Lower lobe of right lung (tissue), 2 donors: ENCODE measurements around the gene ZSCAN2. TPM values are rescaled to one million over a fixed set of nuclear protein-coding genes. Genes with fewer than 3 reads are reported as not detected.
"Not testable (repeated sequence)": the region's sequence is repeated elsewhere in the genome, so short reads cannot be mapped to it uniquely, and the experiment has no call there.

ENCODE experiments used
- ATAC-seq, 2 donors: fragments of 200-7000 bp; cut with Tn5 transposase; one replicate each; pipeline ENCODE4 v1.9.1; 2020 to 2022; ENCODE audit warnings: mild to moderate bottlenecking in 2 of 2, moderate library complexity in 2 of 2
- DNase-seq: peaks from one replicate; pipeline ENCODE4 v3.0.0-alpha.2; 2020
- H3K27ac ChIP-seq: fragments of 200-600 bp; one replicate; pipeline ENCODE4 v1.8.0; 2022
- H3K27me3 ChIP-seq: fragments of 200-600 bp; one replicate; pipeline ENCODE4 v1.8.0; 2022; ENCODE audit warnings: low read depth
- H3K36me3 ChIP-seq: fragments of 200-600 bp; one replicate; pipeline ENCODE4 v1.8.0; 2022; ENCODE audit warnings: mild to moderate bottlenecking
- H3K4me1 ChIP-seq: fragments of 200-600 bp; one replicate; pipeline ENCODE4 v1.8.0; 2022
- H3K4me3 ChIP-seq: fragments of 200-600 bp; one replicate; pipeline ENCODE4 v1.8.0; 2022; ENCODE audit warnings: mild to moderate bottlenecking
- H3K9me3 ChIP-seq: fragments of 200-600 bp; one replicate; pipeline ENCODE4 v1.8.0; 2022
- CTCF ChIP-seq: fragments of 200-600 bp; IDR thresholded peaks from one replicate; pipeline ENCODE4 v1.8.0; 2022; ENCODE audit warnings: antibody characterized with exemption, mild to moderate bottlenecking
- intact Hi-C: fragments of 100-400 bp; cut with DNase I; formaldehyde crosslinking; loops from one replicate; pipeline ENCODE4 v1.11.0; 2022
- long read RNA-seq: library from polyadenylated mRNA; unstranded; transcript quantifications from one replicate; pipeline ENCODE4 v2.0.0, GENCODE V29; 2021
- total RNA-seq: library from RNA; stranded (reverse); fragmentation: NEBNext Ultra II Directional; extraction: Animal tissue kit (Norgen Biotek cat#: 25700); gene quantifications from one replicate; pipeline ENCODE4 v1.2.1, GENCODE V29; 2021
- donor health status: DM: no; HTN: yes; CAD: no; lungs with severe emphysema.

The ZSCAN2 gene
- total RNA-seq: 6.9 TPM
- long read RNA-seq, partial matches to known transcripts: 0 of 5 reads
- long read RNA-seq, other reads (novel, unspliced or antisense): 1 of 5 reads

GRCh38 chr15:84600687-84601554, at the start of gene ZSCAN2:
Gene ZSCAN2, plus strand, starts transcription at chr15:84601009. Its CDS starts 2,919 bp downstream, at chr15:84603928.
- peaks cover 38% of the 10 kb centered on the region for H3K4me1 ChIP-seq
- no peaks in the 10 kb centered on the region for H3K9me3 ChIP-seq
- DNase-seq (peak; percentile 97), ATAC-seq (peak; percentile 98 to 99)
- TF ChIP-seq CTCF: no peak
- intact Hi-C loops: no loop called here
- H3K4me3 ChIP-seq: peak within 1 kb of the TSS; percentile 95
- peaks cover 10% of the 10 kb centered on the region for H3K36me3 ChIP-seq
- peak within 1 kb of the TSS; percentile 78 for H3K27ac ChIP-seq
- H3K27me3 ChIP-seq: no peaks in the 10 kb centered on the region

GRCh38 chr15:84551624-84552023, 49.2 kb upstream of the ZSCAN2 start:
- H3K36me3 ChIP-seq: peaks cover 23% of the 10 kb centered on the region
- intact Hi-C loops, H3K4me3 ChIP-seq, ATAC-seq, H3K9me3 ChIP-seq, H3K27me3 ChIP-seq, H3K4me1 ChIP-seq, H3K27ac ChIP-seq, DNase-seq: not testable (repeated sequence)

DNA sequence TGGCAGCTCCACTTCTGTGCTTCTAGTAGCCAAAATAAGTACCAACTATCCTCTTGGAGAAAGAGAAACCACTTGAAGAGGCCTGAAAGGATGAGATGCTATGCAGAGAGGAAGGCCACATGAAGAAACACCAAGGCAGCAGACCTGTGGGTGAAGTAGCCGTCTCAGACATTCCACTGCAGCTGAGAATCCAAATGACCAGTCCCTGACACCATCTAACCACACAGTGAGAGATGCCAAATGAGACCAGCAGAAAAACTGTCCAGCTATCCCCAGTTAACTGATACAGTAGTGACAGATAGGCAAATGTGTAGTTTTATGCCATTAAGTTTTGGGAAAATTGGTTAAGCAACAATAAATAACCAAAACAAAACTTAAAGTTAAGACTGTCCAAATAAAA, 47.9 kb upstream of the ZSCAN2 start:
- H3K4me1 ChIP-seq: peaks cover 4% of the 10 kb centered on the region
- no peak for DNase-seq
- intact Hi-C loops: no loop called here
- no peak for TF ChIP-seq CTCF
- H3K27ac ChIP-seq: no peak overlapping the region
- no peaks in the 10 kb centered on the region for H3K9me3 ChIP-seq
- H3K36me3 ChIP-seq: peaks cover 23% of the 10 kb centered on the region
- no peaks in the 10 kb centered on the region for H3K27me3 ChIP-seq
- ATAC-seq: no peak
- no peak overlapping the region for H3K4me3 ChIP-seq

- ATAC-seq, intact Hi-C loops: not testable (repeated sequence)
Measured at GRCh38 chr15:84556690-84557089, 44.1 kb upstream of the ZSCAN2 start.

DNA sequence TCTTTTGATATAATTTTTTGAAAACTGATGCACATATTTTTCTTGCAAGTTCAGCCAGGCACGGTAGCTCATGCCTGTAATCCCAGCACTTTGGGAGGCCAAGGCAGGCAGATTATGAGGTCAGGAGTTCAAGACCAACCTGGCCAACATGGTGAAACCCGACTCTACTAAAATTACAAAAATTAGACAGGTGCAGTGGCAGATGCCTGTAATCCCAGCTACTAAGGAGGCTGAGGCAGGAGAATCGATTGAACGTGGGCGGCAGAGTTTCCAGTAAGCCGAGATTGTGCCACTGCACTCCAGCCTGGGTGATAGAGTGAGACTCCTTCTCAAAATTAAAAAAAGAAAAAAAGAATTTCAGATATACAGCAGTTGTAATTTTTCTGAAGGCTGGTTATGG, 32.8 kb upstream of the ZSCAN2 start:
- H3K36me3 ChIP-seq, intact Hi-C loops, H3K27ac ChIP-seq, ATAC-seq, H3K4me3 ChIP-seq, H3K27me3 ChIP-seq, H3K9me3 ChIP-seq, H3K4me1 ChIP-seq, DNase-seq: not testable (repeated sequence)

More at GRCh38 chr15:84556690-84557089, 44.1 kb upstream of the ZSCAN2 start:
- DNase-seq, H3K4me3 ChIP-seq, H3K27me3 ChIP-seq, H3K27ac ChIP-seq, H3K9me3 ChIP-seq, H3K4me1 ChIP-seq: not testable (repeated sequence)
- peaks cover 23% of the 10 kb centered on the region for H3K36me3 ChIP-seq

DNA sequence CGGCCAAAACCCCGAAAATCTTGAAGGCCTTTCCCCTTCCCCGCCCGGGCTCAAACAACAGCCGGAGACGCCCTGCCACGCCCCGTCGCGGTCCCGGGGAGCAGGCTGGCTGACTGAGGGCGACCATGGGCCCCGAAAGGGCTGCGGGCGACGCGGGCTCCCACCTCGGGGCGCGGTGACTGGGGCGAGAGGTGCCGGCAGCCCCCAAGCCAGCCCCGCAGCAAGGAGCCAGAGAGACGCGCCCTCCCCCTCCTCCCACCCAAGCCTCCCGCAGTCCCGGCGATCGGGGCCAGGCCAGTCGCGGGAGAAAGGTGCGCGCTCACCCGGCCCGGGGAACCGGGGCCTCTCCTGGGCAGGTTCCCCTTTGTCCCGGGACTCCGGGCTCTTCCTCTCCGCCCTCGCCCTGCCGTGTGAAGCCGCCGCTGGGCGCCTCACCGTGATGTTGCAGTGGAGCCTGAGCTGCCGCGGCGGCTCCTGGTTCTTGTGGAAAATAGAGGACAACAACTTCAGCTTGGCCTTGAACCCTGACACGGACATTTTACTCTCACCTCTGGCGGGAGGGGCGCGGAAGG, 30.6 kb upstream of the ZSCAN2 start:
- H3K27me3 ChIP-seq: no peaks in the 10 kb centered on the region
- peak overlapping the region; percentile 75 for H3K4me3 ChIP-seq
- DNase-seq (peak; percentile 76), ATAC-seq (peak; percentile 88 to 90)
- no peak for TF ChIP-seq CTCF
- peaks cover 9% of the 10 kb centered on the region for H3K4me1 ChIP-seq
- no peaks in the 10 kb centered on the region for H3K9me3 ChIP-seq
- H3K36me3 ChIP-seq: no peaks in the 10 kb centered on the region
- peak overlapping the region; percentile 93 for H3K27ac ChIP-seq
- intact Hi-C loops: no loop called here

DNA sequence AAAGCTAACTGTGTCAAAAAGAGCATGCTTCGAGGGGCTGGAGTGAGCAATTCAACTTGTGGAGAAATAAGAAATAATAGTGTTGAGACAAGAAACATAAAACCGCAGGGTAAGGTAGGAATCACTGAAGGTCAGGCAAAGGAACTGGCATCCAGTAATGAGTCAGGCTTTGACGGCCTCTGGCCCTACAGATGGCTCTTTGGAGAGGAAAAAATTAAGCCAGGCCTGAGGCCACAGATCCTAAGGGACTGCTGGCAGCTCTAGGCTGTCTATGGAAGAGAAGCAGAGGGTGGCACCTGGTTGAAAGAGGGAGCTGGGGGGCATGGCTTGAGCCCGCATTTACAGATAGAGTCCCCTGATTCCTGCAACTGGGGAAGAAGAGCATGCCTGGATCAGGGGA, 28.6 kb upstream of the ZSCAN2 start:
- H3K36me3 ChIP-seq: no peaks in the 10 kb centered on the region
- no peak overlapping the region for H3K4me3 ChIP-seq
- intact Hi-C loops: no loop called here
- H3K27me3 ChIP-seq: no peaks in the 10 kb centered on the region
- no peak for ATAC-seq
- TF ChIP-seq CTCF: no peak
- H3K27ac ChIP-seq: no peak overlapping the region
- DNase-seq: no peak
- no peaks in the 10 kb centered on the region for H3K9me3 ChIP-seq
- peaks cover 9% of the 10 kb centered on the region for H3K4me1 ChIP-seq
